Tibial nerve (tissue), 3 donors: ENCODE measurements around the gene FRMD3.

ENCODE experiments used
- POLR2A ChIP-seq, 2 donors: fragments of 450-650 bp; IDR thresholded peaks; one replicate each; pipeline ENCODE4 v1.6.1; 2017; ENCODE audit warnings: antibody characterized with exemption in 2 of 2, mild to moderate bottlenecking in 2 of 2, moderate library complexity in 2 of 2
- TF ChIP-seq, protein P1 (sequence below), 5 experiments: fragments of 200-600 bp in 3 of 5; fragments of 450-650 bp in 2 of 5; sonication (generic) in 3 of 5; IDR thresholded peaks; one replicate each; pipeline ENCODE4 v1.5.1; 2016 to 2019; ENCODE audit warnings: antibody characterized with exemption in 5 of 5, mild to moderate bottlenecking in 3 of 5, moderate library complexity in 2 of 5

DNA sequence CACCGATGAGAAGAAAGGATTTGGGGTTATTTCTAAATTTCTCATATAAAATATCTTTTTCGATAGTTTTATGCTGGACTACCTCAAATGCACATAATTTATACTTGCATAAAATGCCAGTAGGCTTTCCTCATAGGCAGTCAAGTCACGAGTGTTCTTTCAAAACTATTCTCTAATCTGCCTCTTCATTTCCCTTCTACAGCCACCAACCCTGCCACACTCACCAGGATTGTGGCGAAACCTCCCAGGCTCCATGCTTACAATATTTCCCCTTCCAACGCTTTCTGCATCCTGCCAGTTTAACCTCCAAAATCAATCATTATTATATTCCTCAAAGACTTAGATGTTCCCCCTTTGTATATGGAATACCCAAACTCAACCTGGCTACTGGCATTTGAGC, 65.4 kb downstream of the FRMD3 start:
- TF ChIP-seq, protein P1, sequence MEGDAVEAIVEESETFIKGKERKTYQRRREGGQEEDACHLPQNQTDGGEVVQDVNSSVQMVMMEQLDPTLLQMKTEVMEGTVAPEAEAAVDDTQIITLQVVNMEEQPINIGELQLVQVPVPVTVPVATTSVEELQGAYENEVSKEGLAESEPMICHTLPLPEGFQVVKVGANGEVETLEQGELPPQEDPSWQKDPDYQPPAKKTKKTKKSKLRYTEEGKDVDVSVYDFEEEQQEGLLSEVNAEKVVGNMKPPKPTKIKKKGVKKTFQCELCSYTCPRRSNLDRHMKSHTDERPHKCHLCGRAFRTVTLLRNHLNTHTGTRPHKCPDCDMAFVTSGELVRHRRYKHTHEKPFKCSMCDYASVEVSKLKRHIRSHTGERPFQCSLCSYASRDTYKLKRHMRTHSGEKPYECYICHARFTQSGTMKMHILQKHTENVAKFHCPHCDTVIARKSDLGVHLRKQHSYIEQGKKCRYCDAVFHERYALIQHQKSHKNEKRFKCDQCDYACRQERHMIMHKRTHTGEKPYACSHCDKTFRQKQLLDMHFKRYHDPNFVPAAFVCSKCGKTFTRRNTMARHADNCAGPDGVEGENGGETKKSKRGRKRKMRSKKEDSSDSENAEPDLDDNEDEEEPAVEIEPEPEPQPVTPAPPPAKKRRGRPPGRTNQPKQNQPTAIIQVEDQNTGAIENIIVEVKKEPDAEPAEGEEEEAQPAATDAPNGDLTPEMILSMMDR (IDR thresholded peaks at IDR 0.05): no peak
- no peak for TF ChIP-seq POLR2A (IDR thresholded peaks at IDR 0.05)
